ENCODE measurements around the gene POLR2H.
A peak's percentile ranks its signal among the peaks of the same experiment; 100 is the strongest.

POLR2H gene

DNA sequence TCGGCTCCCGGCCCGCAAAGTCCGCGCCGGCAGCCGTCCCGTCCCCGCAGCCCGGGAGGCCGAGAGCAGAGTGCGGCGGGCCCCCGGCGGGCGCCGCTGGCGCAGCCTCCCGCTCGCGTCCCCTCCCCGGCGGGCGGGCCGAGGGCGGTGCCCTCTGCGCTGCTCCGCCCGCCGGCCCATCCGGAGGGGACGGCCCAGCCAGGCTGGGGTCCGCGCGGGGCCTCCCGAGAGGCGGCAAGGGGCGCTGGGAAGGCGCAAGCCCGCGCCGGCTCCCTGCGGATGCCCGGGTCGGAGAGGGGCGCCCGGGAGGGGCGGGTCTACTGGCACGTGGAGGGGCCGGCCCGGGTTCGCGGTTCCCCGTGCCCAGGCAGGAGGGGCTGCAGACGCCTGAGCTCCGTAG, at the start of gene POLR2H, which contains the start of gene CLCN2:
TSS of gene POLR2H (plus strand) at position 179 of the 400 bp plus-strand sequence. CDS start 1,783 bp downstream, outside the sequence.
TSS of gene CLCN2 (minus strand) at position 74 of the 400 bp plus-strand sequence. CDS start 126 bp downstream, outside the sequence.
- peak in 2 of 3 donors; percentile 8 to 38 for DNase-seq (ENCODE audit: low read depth in 3 of 3)

DNA sequence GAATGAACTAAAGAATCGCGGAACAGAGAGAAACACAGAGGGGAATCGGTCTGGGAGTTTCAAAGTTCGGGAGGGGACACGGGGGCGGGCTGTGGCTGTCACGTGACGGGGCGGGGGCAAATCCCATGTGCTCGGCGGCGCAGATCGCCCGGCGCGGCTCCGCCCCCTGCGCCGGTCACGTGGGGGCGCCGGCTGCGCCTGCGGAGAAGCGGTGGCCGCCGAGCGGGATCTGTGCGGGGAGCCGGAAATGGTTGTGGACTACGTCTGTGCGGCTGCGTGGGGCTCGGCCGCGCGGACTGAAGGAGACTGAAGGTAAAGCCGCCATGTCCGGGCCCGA, 47.2 kb upstream of the POLR2H start, which contains the start of gene EIF4G1:
TSS of gene EIF4G1 (plus strand) at position 244 of the 337 bp plus-strand sequence. CDS start 1,191 bp downstream, outside the sequence.
- peak; percentile 82 to 95 (median 84) for DNase-seq (ENCODE audit: low read depth in 3 of 3)

DNA sequence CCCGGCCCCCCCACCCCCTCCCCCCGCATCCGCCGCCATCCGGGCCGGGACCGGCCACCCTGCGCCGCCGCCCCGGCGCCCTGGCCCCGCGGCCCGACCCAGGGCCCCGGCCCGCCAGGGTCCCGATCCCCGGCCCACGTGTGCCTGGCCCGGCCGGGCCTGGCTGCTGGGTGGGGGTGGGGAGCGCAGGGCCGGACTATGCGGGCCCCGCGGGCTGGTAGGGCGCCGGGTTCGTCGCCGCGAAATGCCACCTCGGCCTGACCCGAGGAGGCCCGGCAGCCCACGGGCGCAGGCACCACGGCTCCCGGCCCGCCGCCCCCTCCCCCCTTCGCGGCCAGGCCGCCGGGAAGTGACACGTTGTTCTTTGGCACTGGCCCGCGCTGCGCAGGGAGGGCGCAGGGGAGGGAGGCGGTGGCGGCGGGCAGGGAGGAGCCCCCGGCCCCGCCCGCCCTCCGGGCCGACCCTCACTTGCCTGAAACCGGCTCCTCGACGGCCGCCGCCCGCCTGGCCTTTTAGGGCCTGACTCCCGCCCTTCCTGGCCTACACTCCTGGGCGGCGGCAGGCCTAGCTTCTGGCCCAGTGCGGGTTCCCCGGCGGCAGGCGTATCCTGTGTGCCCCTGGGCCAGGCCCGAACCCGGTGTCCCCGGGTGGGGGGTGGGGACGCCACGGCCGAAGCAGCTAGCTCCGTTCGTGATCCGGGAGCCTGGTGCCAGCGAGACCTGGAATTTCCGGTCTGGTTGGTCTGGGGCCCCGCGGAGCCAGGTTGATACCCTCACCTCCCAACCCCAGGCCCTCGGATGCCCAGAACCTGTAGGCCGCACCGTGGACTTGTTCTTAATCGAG, 46.6 kb upstream of the POLR2H start:
- DNase-seq (ENCODE audit: low read depth in 3 of 3): peak in 2 of 3 donors; percentile 31 to 40

DNA sequence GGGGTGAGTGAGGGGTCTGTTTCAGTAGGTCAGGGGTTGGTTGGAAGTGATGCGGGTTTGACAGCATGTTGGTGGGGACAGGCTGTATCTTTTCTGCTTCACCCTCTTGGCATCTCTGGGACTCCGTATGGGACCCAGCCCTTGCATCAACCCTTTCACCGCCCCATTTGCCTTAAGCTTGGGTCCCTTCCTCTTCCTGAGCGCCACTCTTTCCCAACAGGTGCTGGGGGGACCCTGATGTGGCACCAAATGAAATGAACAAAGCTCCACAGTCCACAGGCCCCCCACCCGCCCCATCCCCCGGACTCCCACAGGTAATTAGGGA, 46.0 kb upstream of the POLR2H start:
- no peak for DNase-seq (ENCODE audit: low read depth in 3 of 3)

DNA sequence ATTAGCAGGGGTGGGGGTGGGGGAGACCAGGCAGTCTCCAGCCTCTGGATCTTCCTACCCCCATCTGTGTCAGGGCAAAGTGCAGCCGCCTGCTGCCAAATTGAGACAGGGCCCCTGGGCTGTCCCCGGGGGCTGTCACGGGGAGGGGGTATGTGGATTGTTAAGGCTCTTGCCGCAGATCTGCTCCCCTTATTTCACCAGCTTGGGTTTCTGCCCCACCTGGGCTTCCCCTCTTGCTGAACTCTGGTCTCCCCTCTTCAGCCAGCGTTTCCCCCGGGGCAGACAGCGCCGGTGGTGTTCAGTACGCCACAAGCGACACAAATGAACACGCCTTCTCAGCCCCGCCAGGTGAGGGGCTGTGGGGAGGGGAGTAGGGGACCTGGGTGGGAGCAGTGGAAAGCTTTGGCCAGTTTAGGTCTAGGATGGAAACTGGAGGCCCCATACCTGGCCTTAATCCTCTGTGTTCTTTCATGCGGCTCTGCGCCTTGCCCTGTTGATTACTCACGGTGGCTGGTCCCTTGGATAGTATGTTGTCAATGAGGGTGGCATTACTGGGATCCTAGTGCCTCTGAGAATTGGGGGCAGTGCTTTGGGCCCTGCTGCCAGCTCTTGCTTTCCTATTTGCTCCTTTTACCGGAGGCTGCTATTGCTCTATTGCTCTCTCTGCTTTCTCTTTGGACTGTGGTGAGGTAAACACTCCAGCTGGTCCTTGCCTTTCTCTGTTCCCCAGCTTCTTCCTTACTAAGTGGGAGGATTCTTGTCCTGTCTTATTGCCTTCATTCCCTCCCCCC, 45.4 kb upstream of the POLR2H start:
- DNase-seq (ENCODE audit: low read depth in 3 of 3): no peak

DNA sequence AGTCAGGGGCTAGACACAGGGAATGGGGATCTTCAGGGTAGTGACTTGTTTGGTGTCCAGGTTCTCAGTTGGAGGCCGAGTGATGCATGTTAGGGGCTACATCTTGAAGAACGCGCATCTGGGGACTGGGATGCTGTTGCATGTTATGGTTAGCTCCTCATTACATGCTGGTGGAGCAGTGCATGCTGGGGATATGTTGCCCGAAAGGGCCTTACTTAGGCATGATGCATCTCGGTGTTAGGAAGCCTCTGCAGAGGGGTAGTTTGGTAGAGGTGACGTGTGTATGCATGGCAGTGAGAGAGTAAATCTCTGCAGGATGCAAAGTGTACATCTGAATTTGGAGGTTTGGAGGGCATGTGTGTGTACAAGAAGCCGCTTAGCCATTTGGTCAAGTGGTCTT, 44.7 kb upstream of the POLR2H start:
- DNase-seq (ENCODE audit: low read depth in 3 of 3): no peak

DNA sequence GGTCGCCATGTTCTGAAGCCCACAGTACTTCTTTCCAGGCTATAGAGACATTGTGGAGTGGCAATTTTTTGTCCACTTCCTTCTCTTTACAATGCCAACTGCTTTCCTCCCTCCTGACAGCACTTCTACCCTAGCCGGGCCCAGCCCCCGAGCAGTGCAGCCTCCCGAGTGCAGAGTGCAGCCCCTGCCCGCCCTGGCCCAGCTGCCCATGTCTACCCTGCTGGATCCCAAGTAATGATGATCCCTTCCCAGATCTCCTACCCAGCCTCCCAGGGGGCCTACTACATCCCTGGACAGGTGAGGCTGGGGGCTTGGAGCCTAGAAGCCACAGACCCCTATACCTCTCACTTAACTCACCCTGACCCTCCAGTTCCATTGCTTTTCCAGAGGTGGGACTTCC, 44.3 kb upstream of the POLR2H start:
- DNase-seq (ENCODE audit: low read depth in 3 of 3): no peak

DNA sequence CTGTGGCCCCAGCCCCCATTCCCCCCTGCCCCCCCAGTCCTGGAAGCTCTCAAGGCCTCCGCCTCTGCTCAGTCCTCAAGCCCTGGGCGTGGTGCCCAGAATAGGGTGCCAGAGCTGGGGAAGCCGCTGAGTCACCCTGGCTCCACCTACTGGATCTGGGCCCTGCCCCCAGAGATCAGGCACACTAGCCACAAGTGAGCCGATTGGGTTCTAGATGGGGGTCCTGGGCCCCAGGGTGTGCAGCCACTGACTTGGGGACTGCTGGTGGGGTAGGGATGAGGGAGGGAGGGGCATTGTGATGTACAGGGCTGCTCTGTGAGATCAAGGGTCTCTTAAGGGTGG, 41.4 kb upstream of the POLR2H start:
- no peak for DNase-seq (ENCODE audit: low read depth in 3 of 3)

DNA sequence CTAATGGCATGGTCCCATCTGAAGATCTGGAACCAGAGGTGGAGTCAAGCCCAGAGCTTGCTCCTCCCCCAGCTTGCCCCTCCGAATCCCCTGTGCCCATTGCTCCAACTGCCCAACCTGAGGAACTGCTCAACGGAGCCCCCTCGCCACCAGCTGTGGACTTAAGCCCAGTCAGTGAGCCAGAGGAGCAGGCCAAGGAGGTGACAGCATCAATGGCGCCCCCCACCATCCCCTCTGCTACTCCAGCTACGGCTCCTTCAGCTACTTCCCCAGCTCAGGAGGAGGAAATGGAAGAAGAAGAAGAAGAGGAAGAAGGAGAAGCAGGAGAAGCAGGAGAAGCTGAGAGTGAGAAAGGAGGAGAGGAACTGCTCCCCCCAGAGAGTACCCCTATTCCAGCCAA, 39.8 kb upstream of the POLR2H start:
- DNase-seq (ENCODE audit: low read depth in 3 of 3): no peak

DNA sequence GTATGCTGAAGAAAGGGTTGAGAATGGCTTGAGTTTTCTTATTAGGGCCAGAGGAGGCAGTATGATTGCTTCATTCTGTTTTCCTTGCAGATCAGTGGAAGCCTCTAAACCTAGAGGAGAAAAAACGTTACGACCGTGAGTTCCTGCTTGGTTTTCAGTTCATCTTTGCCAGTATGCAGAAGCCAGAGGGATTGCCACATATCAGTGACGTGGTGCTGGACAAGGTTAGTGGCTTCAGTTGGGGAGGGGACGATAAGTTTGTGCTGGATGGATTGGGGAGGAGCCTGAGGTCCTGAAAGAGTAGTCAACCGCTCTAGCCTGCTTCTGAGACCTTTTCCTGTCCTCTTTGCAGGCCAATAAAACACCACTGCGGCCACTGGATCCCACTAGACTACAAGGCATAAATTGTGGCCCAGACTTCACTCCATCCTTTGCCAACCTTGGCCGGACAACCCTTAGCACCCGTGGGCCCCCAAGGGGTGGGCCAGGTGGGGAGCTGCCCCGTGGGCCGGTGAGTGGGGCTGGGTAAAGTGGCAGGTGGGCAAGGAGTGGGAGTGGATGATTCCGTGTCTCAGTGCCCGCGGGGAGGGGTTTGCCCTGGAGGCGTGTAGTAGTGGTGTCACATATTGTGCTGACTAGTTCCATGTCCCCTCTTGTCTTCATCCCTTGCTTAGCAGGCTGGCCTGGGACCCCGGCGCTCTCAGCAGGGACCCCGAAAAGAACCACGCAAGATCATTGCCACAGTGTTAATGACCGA, 38.6 kb upstream of the POLR2H start:
- no peak for DNase-seq (ENCODE audit: low read depth in 3 of 3)

DNA sequence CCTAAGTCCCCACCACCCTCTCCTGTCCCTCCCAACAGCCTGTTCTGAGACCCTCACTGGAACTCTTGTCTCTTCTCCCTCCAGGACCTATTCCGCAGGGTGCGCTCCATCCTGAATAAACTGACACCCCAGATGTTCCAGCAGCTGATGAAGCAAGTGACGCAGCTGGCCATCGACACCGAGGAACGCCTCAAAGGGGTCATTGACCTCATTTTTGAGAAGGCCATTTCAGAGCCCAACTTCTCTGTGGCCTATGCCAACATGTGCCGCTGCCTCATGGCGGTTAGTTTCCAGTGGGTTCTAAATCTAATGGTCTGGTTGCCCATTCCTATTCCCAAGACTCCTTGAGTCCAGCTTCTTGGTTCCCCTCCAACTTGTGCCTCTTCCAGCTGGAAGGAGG, 37.8 kb upstream of the POLR2H start:
- no peak for DNase-seq (ENCODE audit: low read depth in 3 of 3)

DNA sequence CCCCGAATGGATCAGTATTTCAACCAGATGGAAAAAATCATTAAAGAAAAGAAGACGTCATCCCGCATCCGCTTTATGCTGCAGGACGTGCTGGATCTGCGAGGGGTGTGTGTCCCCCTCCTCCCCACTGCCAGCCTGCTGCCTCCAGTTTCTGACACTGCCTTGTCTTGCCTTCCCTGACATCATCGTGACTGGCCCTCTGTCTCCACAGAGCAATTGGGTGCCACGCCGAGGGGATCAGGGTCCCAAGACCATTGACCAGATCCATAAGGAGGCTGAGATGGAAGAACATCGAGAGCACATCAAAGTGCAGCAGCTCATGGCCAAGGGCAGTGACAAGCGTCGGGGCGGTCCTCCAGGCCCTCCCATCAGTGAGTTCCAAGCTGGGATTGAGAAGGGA, 36.2 kb upstream of the POLR2H start:
- DNase-seq (ENCODE audit: low read depth in 3 of 3): no peak

DNA sequence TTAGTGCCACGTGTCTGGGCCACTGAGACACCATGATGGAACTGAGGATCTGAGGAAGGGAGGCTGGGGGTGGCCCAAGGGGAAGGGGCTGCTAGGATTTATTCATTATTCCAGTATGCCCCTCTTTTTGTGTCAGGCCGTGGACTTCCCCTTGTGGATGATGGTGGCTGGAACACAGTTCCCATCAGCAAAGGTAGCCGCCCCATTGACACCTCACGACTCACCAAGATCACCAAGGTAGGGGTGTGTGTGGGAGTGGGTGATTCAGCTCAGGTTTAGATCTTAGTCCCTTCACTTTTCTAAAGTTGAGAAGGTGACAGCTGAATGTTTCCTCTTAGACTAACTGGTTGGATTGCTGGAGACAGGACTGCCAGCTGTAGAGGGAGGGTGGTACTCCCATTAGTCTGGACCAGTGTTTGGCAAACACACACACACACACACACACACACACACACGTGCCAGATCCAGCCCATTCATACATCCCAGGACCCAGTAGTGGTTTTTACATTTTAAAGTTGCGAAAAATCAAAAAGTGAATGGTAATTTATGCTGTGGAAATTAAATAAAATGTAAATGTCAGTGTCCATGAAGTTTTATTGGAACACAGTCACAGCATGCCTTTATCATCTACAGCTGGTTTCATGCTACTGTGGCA, 35.7 kb upstream of the POLR2H start:
- DNase-seq (ENCODE audit: low read depth in 3 of 3): peak in 1 of 3 donors; percentile 33

DNA sequence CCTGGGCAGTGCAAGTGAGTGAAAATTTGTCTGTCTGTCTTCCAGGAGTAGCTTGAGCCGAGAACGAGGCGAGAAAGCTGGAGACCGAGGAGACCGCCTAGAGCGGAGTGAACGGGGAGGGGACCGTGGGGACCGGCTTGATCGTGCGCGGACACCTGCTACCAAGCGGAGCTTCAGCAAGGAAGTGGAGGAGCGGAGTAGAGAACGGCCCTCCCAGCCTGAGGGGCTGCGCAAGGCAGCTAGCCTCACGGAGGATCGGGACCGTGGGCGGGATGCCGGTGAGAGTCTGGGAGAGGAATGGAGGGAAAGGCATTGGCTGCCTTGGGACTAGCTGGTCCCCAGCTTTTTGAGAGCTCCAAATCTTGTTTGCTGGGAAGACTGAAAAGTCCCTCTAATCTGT, 34.3 kb upstream of the POLR2H start:
- no peak for DNase-seq (ENCODE audit: low read depth in 3 of 3)

DNA sequence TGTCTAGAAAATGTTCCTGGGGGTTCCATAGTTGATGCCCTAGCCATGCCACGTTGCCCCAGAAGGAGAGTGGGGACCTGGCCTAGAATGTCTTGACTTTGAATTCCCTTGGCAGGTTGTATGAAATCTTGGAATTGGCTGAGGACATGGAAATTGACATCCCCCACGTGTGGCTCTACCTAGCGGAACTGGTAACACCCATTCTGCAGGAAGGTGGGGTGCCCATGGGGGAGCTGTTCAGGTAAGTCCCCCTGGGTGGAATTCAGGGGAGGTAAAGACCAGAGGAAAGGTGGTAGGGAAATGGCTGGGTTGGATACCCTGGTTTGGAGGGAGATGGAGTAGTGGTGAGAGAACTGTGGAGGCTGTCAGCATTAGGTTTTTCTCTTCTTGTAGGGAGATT, 33.0 kb upstream of the POLR2H start:
- no peak for DNase-seq (ENCODE audit: low read depth in 3 of 3)

DNA sequence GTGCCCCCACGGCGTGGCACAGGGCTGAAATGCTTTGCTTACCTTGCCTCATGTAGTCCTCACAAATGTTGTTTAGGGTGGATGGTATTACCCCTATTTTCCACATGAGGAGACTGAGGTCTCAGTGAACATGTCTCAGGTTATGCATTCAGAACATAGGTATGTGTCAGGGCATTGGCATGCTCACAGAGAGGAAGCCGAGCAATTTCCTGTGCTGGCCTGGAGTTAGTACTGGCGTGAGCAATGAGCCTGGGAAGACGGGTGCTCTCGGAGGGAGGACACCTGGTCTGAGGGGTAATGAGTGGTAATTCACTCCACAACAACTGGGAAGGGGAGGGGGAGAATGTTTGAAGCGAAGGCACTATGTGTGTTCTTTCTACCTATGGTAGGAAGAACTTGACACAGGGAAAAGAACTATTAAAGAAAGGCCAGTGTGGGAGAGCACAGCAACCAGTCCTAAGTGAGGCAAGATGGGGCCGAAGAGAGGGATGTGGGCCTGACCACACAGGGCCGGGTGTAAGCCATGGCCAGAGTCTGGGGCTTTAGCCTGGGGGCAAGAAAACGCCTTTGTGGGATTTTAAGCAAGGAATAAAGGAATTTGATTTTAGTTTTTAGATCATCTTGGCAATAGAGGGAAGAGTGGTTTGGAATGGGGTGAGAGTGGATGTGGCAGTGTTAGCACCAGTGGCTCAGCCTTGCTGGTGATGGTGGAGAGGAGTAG, 29.0 kb upstream of the POLR2H start:
- DNase-seq (ENCODE audit: low read depth in 3 of 3): no peak

DNA sequence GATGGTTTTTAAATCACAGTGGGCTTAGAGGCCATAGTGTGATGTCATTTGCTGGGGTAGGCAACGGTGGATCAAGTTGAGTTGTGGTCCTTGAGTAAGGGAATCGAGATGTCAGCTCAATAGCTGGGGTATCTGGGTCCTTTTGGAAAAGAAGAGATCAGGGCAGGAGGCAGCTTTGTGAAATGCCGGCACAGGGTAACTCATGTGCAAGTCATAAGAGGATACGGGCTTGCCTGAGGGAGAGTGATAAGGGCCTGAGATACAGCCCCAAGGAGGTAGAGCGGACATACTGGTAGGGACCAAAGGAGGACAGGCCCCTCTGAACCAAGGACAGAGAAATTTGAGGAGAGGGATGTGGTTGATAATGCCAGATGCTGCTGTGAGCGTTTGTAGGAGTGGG, 28.3 kb upstream of the POLR2H start:
- no peak for DNase-seq (ENCODE audit: low read depth in 3 of 3)

DNA sequence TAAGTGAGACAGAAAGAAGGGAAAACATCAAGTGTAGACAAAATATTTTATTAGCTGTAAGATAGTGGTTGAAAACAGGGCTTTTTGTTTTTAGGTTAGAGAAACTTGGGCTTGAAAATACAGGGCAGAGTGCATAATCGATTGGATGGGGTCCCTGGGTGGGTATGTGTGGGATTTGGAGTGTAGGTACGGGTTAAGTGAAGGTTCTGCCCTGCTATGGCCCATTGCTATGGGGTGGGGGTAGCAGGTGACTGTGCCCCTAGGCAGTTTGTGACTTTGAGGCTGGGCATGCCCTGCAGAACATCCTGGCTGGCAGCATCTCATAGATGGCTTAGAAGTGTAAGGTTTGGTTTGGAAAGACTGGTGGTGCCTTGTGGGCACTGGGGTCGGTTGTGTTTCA, 27.8 kb upstream of the POLR2H start:
- DNase-seq (ENCODE audit: low read depth in 3 of 3): no peak

DNA sequence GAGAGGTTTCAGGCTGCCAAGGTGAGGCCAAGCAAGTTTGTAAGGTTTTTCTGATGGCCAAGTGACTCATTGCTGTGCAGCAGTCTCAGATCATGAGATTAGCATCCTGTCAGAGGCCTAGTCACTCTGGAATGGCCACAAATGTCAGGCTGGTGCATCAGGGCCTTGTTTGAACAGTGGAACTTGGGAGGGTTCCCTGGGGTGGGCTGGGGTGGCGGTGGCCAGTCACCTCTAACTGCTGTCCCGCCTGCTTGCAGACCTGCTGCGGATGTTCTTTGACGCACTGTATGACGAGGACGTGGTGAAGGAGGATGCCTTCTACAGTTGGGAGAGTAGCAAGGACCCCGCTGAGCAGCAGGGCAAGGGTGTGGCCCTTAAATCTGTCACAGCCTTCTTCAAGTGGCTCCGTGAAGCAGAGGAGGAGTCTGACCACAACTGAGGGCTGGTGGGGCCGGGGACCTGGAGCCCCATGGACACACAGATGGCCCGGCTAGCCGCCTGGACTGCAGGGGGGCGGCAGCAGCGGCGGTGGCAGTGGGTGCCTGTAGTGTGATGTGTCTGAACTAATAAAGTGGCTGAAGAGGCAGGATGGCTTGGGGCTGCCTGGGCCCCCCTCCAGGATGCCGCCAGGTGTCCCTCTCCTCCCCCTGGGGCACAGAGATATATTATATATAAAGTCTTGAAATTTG, 26.9 kb upstream of the POLR2H start:
- peak in 2 of 3 donors; percentile 31 to 43 for DNase-seq (ENCODE audit: low read depth in 3 of 3)

DNA sequence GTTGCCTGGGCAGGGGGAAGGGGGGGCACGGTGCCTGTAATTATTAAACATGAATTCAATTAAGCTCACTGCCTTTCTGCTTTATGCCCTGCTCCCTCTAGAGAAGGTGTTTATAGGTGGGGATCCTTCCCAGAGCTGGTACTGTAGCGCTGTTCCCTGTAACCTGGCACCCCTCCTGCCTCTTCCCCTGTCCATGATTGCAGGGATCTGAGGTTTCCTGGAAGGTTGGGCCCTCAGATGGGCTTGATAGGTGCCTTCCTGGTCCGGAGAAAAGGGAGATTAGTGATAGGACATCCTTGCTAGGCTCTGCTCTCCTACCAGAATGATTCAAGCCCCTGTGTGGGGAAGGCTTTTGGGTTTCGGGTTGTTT, 26.2 kb upstream of the POLR2H start:
- DNase-seq (ENCODE audit: low read depth in 3 of 3): no peak
